Ishikawa (cell line): ENCODE data around the gene MAD1L1.

Source experiments
- CEBPB ChIP-seq: IDR thresholded peaks from 2 replicates; pipeline ENCODE4 v1.6.1; 2012
- EP300 ChIP-seq: IDR thresholded peaks from 2 replicates; pipeline ENCODE4 v1.6.1; 2012; ENCODE audit warnings: borderline replicate concordance
- NFIC ChIP-seq: IDR thresholded peaks from 2 replicates; pipeline ENCODE4 v1.6.1; 2012
- TF ChIP-seq, protein P1 (sequence below): IDR thresholded peaks from 2 replicates; pipeline ENCODE4 v1.6.1; 2012; ENCODE audit warnings: low read depth, mild to moderate bottlenecking

DNA sequence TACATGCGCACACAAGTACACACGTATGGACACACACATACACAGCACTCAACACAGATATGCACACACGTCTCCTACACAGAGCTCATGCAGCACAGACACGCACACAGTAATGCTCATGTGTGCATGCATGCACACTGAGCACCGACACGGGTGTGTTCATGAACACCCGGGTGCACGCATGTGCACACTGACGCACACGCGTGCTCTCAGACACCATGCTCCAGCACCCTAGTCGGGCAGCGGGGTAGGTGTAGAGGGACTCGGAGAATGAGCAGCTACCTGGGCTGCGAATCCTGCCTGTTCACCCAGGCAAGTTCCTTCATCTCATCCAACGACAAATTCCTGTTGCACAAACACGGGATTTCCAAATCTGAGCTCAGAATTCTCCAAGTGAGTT, 184.7 kb downstream of the MAD1L1 start:
- TF ChIP-seq CEBPB (no peak), EP300 (no peak), NFIC (no peak)
- TF ChIP-seq, protein P1, sequence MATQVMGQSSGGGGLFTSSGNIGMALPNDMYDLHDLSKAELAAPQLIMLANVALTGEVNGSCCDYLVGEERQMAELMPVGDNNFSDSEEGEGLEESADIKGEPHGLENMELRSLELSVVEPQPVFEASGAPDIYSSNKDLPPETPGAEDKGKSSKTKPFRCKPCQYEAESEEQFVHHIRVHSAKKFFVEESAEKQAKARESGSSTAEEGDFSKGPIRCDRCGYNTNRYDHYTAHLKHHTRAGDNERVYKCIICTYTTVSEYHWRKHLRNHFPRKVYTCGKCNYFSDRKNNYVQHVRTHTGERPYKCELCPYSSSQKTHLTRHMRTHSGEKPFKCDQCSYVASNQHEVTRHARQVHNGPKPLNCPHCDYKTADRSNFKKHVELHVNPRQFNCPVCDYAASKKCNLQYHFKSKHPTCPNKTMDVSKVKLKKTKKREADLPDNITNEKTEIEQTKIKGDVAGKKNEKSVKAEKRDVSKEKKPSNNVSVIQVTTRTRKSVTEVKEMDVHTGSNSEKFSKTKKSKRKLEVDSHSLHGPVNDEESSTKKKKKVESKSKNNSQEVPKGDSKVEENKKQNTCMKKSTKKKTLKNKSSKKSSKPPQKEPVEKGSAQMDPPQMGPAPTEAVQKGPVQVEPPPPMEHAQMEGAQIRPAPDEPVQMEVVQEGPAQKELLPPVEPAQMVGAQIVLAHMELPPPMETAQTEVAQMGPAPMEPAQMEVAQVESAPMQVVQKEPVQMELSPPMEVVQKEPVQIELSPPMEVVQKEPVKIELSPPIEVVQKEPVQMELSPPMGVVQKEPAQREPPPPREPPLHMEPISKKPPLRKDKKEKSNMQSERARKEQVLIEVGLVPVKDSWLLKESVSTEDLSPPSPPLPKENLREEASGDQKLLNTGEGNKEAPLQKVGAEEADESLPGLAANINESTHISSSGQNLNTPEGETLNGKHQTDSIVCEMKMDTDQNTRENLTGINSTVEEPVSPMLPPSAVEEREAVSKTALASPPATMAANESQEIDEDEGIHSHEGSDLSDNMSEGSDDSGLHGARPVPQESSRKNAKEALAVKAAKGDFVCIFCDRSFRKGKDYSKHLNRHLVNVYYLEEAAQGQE = no peak
